Mesothelial cell of epicardium (in vitro differentiated cells): ENCODE results near the gene TXNDC2. TPM values are rescaled to one million over a fixed set of nuclear protein-coding genes. Genes with fewer than 3 reads are reported as not detected.

Experiments
- DNase-seq, 2 experiments: peaks; one replicate each; pipeline ENCODE4 v3.0.0; 2021; ENCODE audit warnings: low spot score in 2 of 2; ENCODE audit not compliant: unreplicated experiment in 2 of 2
- H3K27ac Mint-ChIP-seq: 2 replicates; pipeline ENCODE4 v1.8.0; 2021; ENCODE audit warnings: mixed read lengths
- H3K27me3 Mint-ChIP-seq: 2 replicates; pipeline ENCODE4 v1.8.0; 2021; ENCODE audit warnings: low read depth, mixed read lengths
- H3K36me3 Mint-ChIP-seq: 2 replicates; pipeline ENCODE4 v1.8.0; 2021; ENCODE audit warnings: mixed read lengths
- H3K4me1 Mint-ChIP-seq: 2 replicates; pipeline ENCODE4 v1.8.0; 2021; ENCODE audit warnings: mixed read lengths
- H3K4me3 Mint-ChIP-seq: 2 replicates; pipeline ENCODE4 v1.8.0; 2021; ENCODE audit warnings: mild to moderate bottlenecking, moderate library complexity, mixed read lengths
- H3K9me3 Mint-ChIP-seq: 2 replicates; pipeline ENCODE4 v1.8.0; 2021; ENCODE audit warnings: mixed read lengths
- total RNA-seq: library from RNA; stranded (reverse); gene quantifications from 3 replicates; pipeline ENCODE4 v1.2.1, GENCODE V29; 2021
- TF ChIP-seq, protein P1 (sequence below): fragments of 200-600 bp; sonication (generic); IDR thresholded peaks from one replicate; pipeline ENCODE4 v1.5.0; 2021; ENCODE audit warnings: antibody characterized with exemption; ENCODE audit not compliant: unreplicated experiment

Gene TXNDC2
- total RNA-seq, 1 donor from 2014 or later, result not detected

DNA sequence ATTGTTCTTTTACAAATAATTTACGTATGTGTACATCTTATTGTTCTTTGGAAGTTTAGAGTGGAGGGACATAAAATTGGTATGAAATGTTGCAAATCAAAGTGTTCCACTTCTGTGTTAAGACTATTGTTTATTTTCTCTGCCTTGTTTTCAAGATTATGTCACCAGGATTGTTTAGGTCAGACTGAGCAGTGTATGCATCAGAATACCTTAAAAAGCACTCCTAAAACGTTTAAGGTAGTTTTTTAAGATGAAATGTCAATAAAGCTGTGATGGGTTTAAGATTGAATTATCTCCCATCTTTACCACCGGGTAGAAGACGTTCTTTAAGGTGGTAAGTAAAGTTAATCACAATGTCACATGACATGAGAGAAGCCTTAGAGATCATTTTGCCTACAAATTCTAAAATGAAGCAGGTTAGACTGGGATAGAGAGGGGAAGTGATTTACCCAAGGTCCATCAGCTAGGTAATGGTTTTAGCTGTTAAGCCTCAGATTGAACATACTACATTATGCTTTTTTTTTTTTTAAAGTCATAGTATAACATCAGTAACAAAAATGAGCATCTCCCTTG is 38.7 kb downstream of the TXNDC2 start:
- Mint-ChIP-seq H3K4me3 (no peak overlapping the region), H3K27me3 (no peaks in the 10 kb centered on the region), H3K36me3 (no peaks in the 10 kb centered on the region), H3K27ac (no peak overlapping the region), H3K4me1 (peaks cover 35% of the 10 kb centered on the region), H3K9me3 (no peaks in the 10 kb centered on the region)
- DNase-seq, result no peak
- TF ChIP-seq, protein P1, sequence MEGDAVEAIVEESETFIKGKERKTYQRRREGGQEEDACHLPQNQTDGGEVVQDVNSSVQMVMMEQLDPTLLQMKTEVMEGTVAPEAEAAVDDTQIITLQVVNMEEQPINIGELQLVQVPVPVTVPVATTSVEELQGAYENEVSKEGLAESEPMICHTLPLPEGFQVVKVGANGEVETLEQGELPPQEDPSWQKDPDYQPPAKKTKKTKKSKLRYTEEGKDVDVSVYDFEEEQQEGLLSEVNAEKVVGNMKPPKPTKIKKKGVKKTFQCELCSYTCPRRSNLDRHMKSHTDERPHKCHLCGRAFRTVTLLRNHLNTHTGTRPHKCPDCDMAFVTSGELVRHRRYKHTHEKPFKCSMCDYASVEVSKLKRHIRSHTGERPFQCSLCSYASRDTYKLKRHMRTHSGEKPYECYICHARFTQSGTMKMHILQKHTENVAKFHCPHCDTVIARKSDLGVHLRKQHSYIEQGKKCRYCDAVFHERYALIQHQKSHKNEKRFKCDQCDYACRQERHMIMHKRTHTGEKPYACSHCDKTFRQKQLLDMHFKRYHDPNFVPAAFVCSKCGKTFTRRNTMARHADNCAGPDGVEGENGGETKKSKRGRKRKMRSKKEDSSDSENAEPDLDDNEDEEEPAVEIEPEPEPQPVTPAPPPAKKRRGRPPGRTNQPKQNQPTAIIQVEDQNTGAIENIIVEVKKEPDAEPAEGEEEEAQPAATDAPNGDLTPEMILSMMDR, result no peak

DNA sequence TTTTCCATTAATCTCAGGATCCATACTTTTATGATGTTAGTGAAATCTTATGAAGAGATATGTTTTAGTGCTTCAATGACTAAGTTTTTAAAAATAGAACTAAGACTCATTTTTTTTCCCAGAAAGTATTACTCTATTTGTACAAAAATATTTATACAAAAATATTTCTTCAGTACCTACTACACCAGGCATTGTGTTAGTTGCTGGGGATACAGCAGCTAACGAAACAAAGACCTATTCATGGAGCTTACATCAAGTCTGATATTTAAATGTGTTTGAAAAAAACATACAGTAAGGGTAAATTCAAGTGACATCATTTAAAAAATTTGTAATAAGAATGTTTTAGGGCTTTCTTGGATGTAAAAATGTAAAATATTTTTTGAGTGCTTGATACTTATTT is 39.6 kb downstream of the TXNDC2 start:
- no peaks in the 10 kb centered on the region for H3K27me3 Mint-ChIP-seq
- H3K4me3 Mint-ChIP-seq, result no peak overlapping the region
- H3K4me1 Mint-ChIP-seq, result peaks cover 39% of the 10 kb centered on the region
- H3K27ac Mint-ChIP-seq, result no peak overlapping the region
- H3K36me3 Mint-ChIP-seq, result no peaks in the 10 kb centered on the region
- TF ChIP-seq, protein P1, result no peak
- no peak for DNase-seq
- H3K9me3 Mint-ChIP-seq, result no peaks in the 10 kb centered on the region

DNA sequence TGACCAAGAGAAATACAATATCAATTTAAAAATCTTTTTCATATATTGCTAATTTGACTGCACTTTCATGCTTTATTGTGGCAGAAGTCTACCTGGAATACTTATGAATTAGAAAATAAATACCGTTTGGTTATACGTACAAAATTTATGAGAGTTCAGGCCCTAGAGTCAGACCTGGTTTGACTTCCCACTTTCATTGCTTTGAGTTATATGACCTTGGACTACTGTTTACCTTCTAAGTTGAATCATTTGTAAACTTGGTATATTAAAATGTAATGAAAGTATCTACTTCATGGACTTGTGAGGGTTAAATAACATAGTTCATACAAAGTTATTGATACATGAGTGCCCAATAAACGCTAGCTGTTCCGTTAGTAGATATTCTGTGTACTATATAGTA is 40.0 kb downstream of the TXNDC2 start:
- DNase-seq, result no peak
- TF ChIP-seq, protein P1, result no peak
- H3K36me3 Mint-ChIP-seq, result no peaks in the 10 kb centered on the region
- H3K27me3 Mint-ChIP-seq, result no peaks in the 10 kb centered on the region
- no peaks in the 10 kb centered on the region for H3K9me3 Mint-ChIP-seq
- H3K4me1 Mint-ChIP-seq, result peaks cover 40% of the 10 kb centered on the region
- H3K4me3 Mint-ChIP-seq, result no peak overlapping the region
- H3K27ac Mint-ChIP-seq, result no peak overlapping the region

DNA sequence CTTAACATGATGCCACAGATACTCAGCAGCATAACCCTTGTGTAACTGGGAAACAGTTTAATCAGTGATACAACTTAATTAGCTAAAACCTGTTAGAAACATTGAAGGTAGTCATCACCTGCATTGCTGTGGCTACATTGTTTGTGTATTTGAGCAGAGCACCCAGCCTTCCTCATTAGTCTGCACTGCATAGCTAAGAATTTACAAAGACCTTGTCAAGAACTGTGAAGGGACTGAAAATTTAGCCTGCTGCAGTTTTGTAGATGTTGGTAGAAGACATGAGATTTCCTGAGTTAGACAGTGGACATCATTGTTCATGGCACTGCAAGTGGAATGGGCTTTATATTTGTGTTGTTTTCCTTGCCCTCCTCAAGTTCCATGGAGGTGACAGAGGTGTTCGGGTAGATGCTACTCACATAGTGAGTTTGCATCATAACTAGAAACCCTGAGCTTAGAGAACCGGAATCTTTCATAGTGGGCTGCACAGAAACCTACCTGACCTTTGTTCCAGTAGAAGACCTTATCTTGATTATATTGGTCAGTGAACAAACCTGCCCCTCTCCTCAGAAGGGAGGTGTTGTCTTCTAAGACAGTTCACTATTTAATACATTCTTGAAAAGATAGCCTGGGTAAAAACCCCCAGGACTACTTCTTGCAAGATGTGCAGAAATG is 40.6 kb downstream of the TXNDC2 start:
- Mint-ChIP-seq H3K27ac (no peak overlapping the region), H3K4me3 (no peak overlapping the region), H3K9me3 (no peaks in the 10 kb centered on the region), H3K27me3 (no peaks in the 10 kb centered on the region), H3K36me3 (no peaks in the 10 kb centered on the region), H3K4me1 (peaks cover 44% of the 10 kb centered on the region)
- TF ChIP-seq, protein P1, result no peak
- no peak for DNase-seq

DNA sequence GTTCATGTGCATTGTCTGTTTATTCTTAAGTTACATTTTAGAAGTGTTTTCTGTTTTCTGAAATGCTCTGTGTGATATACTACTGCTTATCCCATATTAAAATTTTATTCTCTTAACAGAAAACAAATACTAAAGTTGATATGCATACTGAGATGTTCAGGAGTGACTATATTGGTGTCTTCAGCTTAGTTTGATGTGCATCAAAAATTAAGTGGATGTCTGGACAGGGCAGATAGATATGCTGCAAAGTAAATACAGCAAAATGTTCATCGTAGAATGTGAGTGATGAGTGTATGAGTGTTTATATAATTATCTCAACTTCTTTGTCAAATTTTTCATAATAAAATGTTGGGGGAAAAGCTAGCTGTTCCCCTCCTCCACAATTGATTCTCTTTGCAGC is 41.2 kb downstream of the TXNDC2 start:
- DNase-seq, result no peak
- TF ChIP-seq, protein P1, result no peak
- Mint-ChIP-seq H3K27me3 (no peaks in the 10 kb centered on the region), H3K9me3 (no peaks in the 10 kb centered on the region), H3K4me1 (peaks cover 48% of the 10 kb centered on the region), H3K36me3 (no peaks in the 10 kb centered on the region), H3K27ac (peak overlapping the region; percentile 59), H3K4me3 (no peak overlapping the region)
